ENCODE data around the gene C6orf118. TPM values are rescaled to one million over a fixed set of nuclear protein-coding genes. Genes with fewer than 3 reads are reported as not detected.

The C6orf118 gene
- 6.5 TPM for total RNA-seq
- long read RNA-seq, partial matches to known transcripts: 3 of 9 reads
- long read RNA-seq, other reads (novel, unspliced or antisense): 6 of 9 reads

GRCh38 chr6:165308926-165309731 lies at the start of gene C6orf118:
Gene C6orf118, minus strand, starts transcription at chr6:165309605. Its CDS starts 19 bp downstream, at chr6:165309586.
- Histone ChIP-seq H3K4me1 (peaks cover 5% of the 10 kb centered on the region), H3K27me3 (ENCODE audit: low read depth) (no peaks in the 10 kb centered on the region), H3K9me3 (no peaks in the 10 kb centered on the region), H3K27ac (no peak within 1 kb of the TSS), H3K36me3 (no peaks in the 10 kb centered on the region), H3K4me3 (peak within 1 kb of the TSS; percentile 45)
- ATAC-seq (peak; percentile 84 to 89), DNase-seq (peak; percentile 56)
- no peak for TF ChIP-seq CTCF (IDR thresholded peaks at IDR 0.05)
- intact Hi-C loops (cut with DNase I): no loop called here

- no peaks in the 10 kb centered on the region for H3K27me3 ChIP-seq (ENCODE audit: low read depth)
- ATAC-seq: no peak
Observed at GRCh38 chr6:165345700-165346099, 36.3 kb upstream of the C6orf118 start.

GRCh38 chr6:165340532-165340931 lies 31.1 kb upstream of the C6orf118 start:
- no peaks in the 10 kb centered on the region for H3K27me3 ChIP-seq (ENCODE audit: low read depth)
- H3K4me3 ChIP-seq: no peak overlapping the region
- H3K4me1 ChIP-seq: no peaks in the 10 kb centered on the region
- no peak overlapping the region for H3K27ac ChIP-seq
- DNase-seq: no peak
- H3K36me3 ChIP-seq: no peaks in the 10 kb centered on the region
- TF ChIP-seq CTCF (IDR thresholded peaks at IDR 0.05): no peak
- no peak for ATAC-seq
- intact Hi-C loops (cut with DNase I): no loop called here
- no peaks in the 10 kb centered on the region for H3K9me3 ChIP-seq

More at GRCh38 chr6:165345700-165346099, 36.3 kb upstream of the C6orf118 start:
- Histone ChIP-seq H3K27ac (no peak overlapping the region), H3K9me3 (no peaks in the 10 kb centered on the region), H3K4me3 (no peak overlapping the region), H3K4me1 (no peaks in the 10 kb centered on the region), H3K36me3 (no peaks in the 10 kb centered on the region)
- intact Hi-C loops (cut with DNase I): no loop called here
- TF ChIP-seq CTCF (IDR thresholded peaks at IDR 0.05): no peak
- DNase-seq: no peak

GRCh38 chr6:165325609-165326008 lies 16.2 kb upstream of the C6orf118 start:
- Histone ChIP-seq H3K4me1 (no peaks in the 10 kb centered on the region), H3K27me3 (ENCODE audit: low read depth) (no peaks in the 10 kb centered on the region), H3K9me3 (peaks cover 10% of the 10 kb centered on the region), H3K4me3 (no peak overlapping the region), H3K27ac (no peak overlapping the region), H3K36me3 (no peaks in the 10 kb centered on the region)
- DNase-seq (no peak), ATAC-seq (no peak)
- intact Hi-C loops (cut with DNase I): no loop called here
- TF ChIP-seq CTCF (IDR thresholded peaks at IDR 0.05): no peak

- Histone ChIP-seq H3K4me1 (no peaks in the 10 kb centered on the region), H3K27ac (no peak overlapping the region), H3K27me3 (ENCODE audit: low read depth) (no peaks in the 10 kb centered on the region), H3K36me3 (no peaks in the 10 kb centered on the region), H3K9me3 (peaks cover 10% of the 10 kb centered on the region), H3K4me3 (no peak overlapping the region)
- DNase-seq (no peak), ATAC-seq (no peak)
- TF ChIP-seq CTCF (IDR thresholded peaks at IDR 0.05): no peak
- intact Hi-C loops (cut with DNase I): no loop called here
Observed at GRCh38 chr6:165321555-165322145, 12.2 kb upstream of the C6orf118 start.
